H1 (cell line): ENCODE measurements around the gene CPNE4. TPM values are rescaled to one million over a fixed set of nuclear protein-coding genes. Genes with fewer than 3 reads are reported as not detected.
A peak's percentile ranks its signal among the peaks of the same experiment; 100 is the strongest.

Experiments
- CTCF ChIA-PET: fragments of 300-600 bp; sonication (Branson Sonifier 250); formaldehyde crosslinking; loops from one replicate; lab custom pipeline; 2021; ENCODE audit not compliant: partially characterized antibody; lab: Charles Lee
- POLR2A ChIA-PET: fragments of 300-600 bp; sonication (Branson Sonifier 250); formaldehyde crosslinking; loops from one replicate; lab custom pipeline; 2021; ENCODE audit warnings: inconsistent platforms; ENCODE audit not compliant: partially characterized antibody; lab: Charles Lee
- DNase-seq, 2 experiments: peaks; one replicate each; pipeline versions ENCODE4 v3.0.0 to v3.0.0-alpha.2; 2010 to 2022; ENCODE audit warnings: low spot score in 2 of 2, low read depth in 1 of 2, mixed read lengths in 1 of 2
- FAIRE-seq: peaks from 2 replicates; lab custom pipeline; 2011; peaks lifted over from hg19 to GRCh38; lab: Jason Lieb, UNC
- H2AFZ ChIP-seq: 2 replicates; pipeline ENCODE4 v1.8.1; 2012; ENCODE audit warnings: low read length, inconsistent platforms
- H2AK5ac ChIP-seq: 2 replicates; pipeline ENCODE4 v1.6.1; 2013; ENCODE audit warnings: low read depth, low read length
- H2BK120ac ChIP-seq: replicated peaks from 2 replicates; pipeline ENCODE3; 2013; ENCODE audit warnings: low read depth, low read length, inconsistent platforms
- H2BK12ac ChIP-seq: 2 replicates; pipeline ENCODE4 v1.6.1; 2013; ENCODE audit warnings: low read depth, low read length
- H2BK15ac ChIP-seq: 2 replicates; pipeline ENCODE4 v1.6.1; 2013; ENCODE audit warnings: low read length
- H2BK20ac ChIP-seq: 2 replicates; pipeline ENCODE4 v1.6.1; 2013; ENCODE audit warnings: low read length
- H2BK5ac ChIP-seq: 2 replicates; pipeline ENCODE4 v1.6.1; 2013; ENCODE audit warnings: low read depth, low read length
- H3K14ac ChIP-seq: 2 replicates; pipeline ENCODE4 v1.6.1; 2013; ENCODE audit warnings: inconsistent platforms; ENCODE audit not compliant: insufficient read length
- H3K18ac ChIP-seq: 2 replicates; pipeline ENCODE4 v1.6.1; 2013; ENCODE audit warnings: low read length; ENCODE audit errors: extremely low read depth
- H3K23ac ChIP-seq: 2 replicates; pipeline ENCODE4 v1.6.1; 2013; ENCODE audit warnings: inconsistent platforms; ENCODE audit not compliant: insufficient read length
- H3K23me2 ChIP-seq: 2 replicates; pipeline ENCODE4 v1.6.1; 2013; ENCODE audit warnings: low read depth, low read length
- H3K27ac ChIP-seq: 2 replicates; pipeline ENCODE4 v1.6.1; 2011; ENCODE audit warnings: low read depth, low read length, inconsistent platforms
- H3K27me3 ChIP-seq, 4 experiments: replicated peaks in 1 of 4; 1 replicate in 1 of 4; 2 replicates in 3 of 4; pipeline versions ENCODE4 v1.6.1 to v1.8.1; 2011 to 2013; ENCODE audit warnings: low read length in 3 of 4, mild to moderate bottlenecking in 3 of 4, inconsistent platforms in 2 of 4, mixed read lengths in 2 of 4, moderate library complexity in 1 of 4; ENCODE audit not compliant: control insufficient read depth in 3 of 4, insufficient read depth in 3 of 4; ENCODE audit errors: extremely low read depth in 1 of 4
- H3K36me3 ChIP-seq, 4 experiments: 2 replicates each; pipeline versions ENCODE4 v1.6.1 to v1.8.1; 2011 to 2013; ENCODE audit warnings: mild to moderate bottlenecking in 4 of 4, low read length in 3 of 4, moderate library complexity in 2 of 4, control low read depth in 1 of 4, inconsistent platforms in 1 of 4; ENCODE audit not compliant: insufficient read depth in 4 of 4, control insufficient read depth in 2 of 4
- H3K4ac ChIP-seq: replicated peaks from 2 replicates; pipeline ENCODE3; 2013; ENCODE audit warnings: low read length, low read depth, mixed read lengths, inconsistent platforms; ENCODE audit not compliant: insufficient read length
- H3K4me1 ChIP-seq, 4 experiments: replicated peaks in 1 of 4; 1 replicate in 1 of 4; 2 replicates in 3 of 4; pipeline versions ENCODE4 v1.6.1 to v1.8.1; 2011 to 2013; ENCODE audit warnings: low read length in 3 of 4, inconsistent platforms in 2 of 4, mixed read lengths in 1 of 4; ENCODE audit not compliant: insufficient read depth in 4 of 4, control insufficient read depth in 3 of 4
- H3K4me2 ChIP-seq, 2 experiments: 2 replicates each; pipeline versions ENCODE4 v1.6.1 to v1.8.1; 2011 to 2013; ENCODE audit warnings: low read depth in 2 of 2, low read length in 2 of 2, control low read depth in 1 of 2, inconsistent platforms in 1 of 2, mild to moderate bottlenecking in 1 of 2; ENCODE audit not compliant: insufficient read depth in 1 of 2
- H3K4me3 ChIP-seq, 4 experiments: fragments of 200-600, 300-600 bp in 1 of 4; sonication (generic), shearing (Covaris generic), sonication (Bioruptor Twin) in 1 of 4; 2 replicates each; pipeline versions ENCODE4 v1.5.1 to v1.8.1; 2011 to 2016; ENCODE audit warnings: low read length in 4 of 4, low read depth in 3 of 4, control low read depth in 2 of 4, inconsistent platforms in 2 of 4, mild to moderate bottlenecking in 2 of 4, mixed read lengths in 1 of 4, moderate library complexity in 1 of 4; ENCODE audit not compliant: insufficient read depth in 2 of 4; ENCODE audit errors: extremely low read depth in 1 of 4
- H3K56ac ChIP-seq: replicated peaks from 2 replicates; pipeline ENCODE3; 2013; ENCODE audit warnings: low read depth, mild to moderate bottlenecking, mixed read lengths, low read length, inconsistent platforms; ENCODE audit not compliant: insufficient read length
- H3K79me1 ChIP-seq: 2 replicates; pipeline ENCODE4 v1.6.1; 2013; ENCODE audit warnings: low read depth, low read length, control low read depth
- H3K79me2 ChIP-seq, 2 experiments: 2 replicates each; pipeline versions ENCODE4 v1.6.1 to v1.8.1; 2012 to 2013; ENCODE audit warnings: low read length in 2 of 2, mild to moderate bottlenecking in 2 of 2, inconsistent platforms in 1 of 2; ENCODE audit not compliant: insufficient read depth in 2 of 2, control insufficient read depth in 1 of 2
- H3K9ac ChIP-seq, 4 experiments: replicated peaks in 1 of 4; 1 replicate in 1 of 4; 2 replicates in 3 of 4; pipeline versions ENCODE4 v1.6.1 to v1.8.1; 2011 to 2013; ENCODE audit warnings: low read depth in 3 of 4, low read length in 3 of 4, control low read depth in 2 of 4, mild to moderate bottlenecking in 2 of 4, moderate library complexity in 2 of 4, inconsistent platforms in 1 of 4; ENCODE audit errors: extremely low read depth in 1 of 4
- H3K9me3 ChIP-seq, 2 experiments: 2 replicates each; pipeline versions ENCODE4 v1.6.1 to v1.8.1; 2012 to 2013; ENCODE audit warnings: mild to moderate bottlenecking in 2 of 2, moderate library complexity in 2 of 2, control low read depth in 1 of 2, inconsistent platforms in 1 of 2, low read depth in 1 of 2, low read length in 1 of 2, mixed read lengths in 1 of 2; ENCODE audit not compliant: insufficient read depth in 2 of 2
- H4K20me1 ChIP-seq, 2 experiments: replicated peaks in 1 of 2; 2 replicates each; pipeline versions ENCODE3 to v1.8.1; 2011 to 2013; ENCODE audit warnings: inconsistent platforms in 2 of 2, low read length in 2 of 2, mild to moderate bottlenecking in 1 of 2; ENCODE audit not compliant: insufficient read depth in 2 of 2, control insufficient read depth in 1 of 2
- H4K5ac ChIP-seq: 2 replicates; pipeline ENCODE4 v1.6.1; 2013; ENCODE audit warnings: low read length, low read depth, mixed read lengths, inconsistent platforms; ENCODE audit not compliant: insufficient read length
- H4K8ac ChIP-seq: 2 replicates; pipeline ENCODE4 v1.8.0; 2013; ENCODE audit warnings: mild to moderate bottlenecking, moderate library complexity, low read length, inconsistent platforms; ENCODE audit not compliant: insufficient read depth; ENCODE audit errors: extremely low read depth
- H4K91ac ChIP-seq: replicated peaks from 2 replicates; pipeline ENCODE3; 2013; ENCODE audit warnings: low read length, mixed read lengths, inconsistent platforms; ENCODE audit not compliant: insufficient read length
- BCL11A ChIP-seq, 2 experiments: IDR thresholded peaks; one replicate each; pipeline ENCODE4 v1.6.1; 2011; ENCODE audit warnings: low read depth in 2 of 2, low read length in 2 of 2, mild to moderate bottlenecking in 2 of 2
- CEBPB ChIP-seq: IDR thresholded peaks from 2 replicates; pipeline ENCODE4 v1.6.1; 2012; ENCODE audit warnings: low read depth, low read length
- CHD2 ChIP-seq: IDR thresholded peaks from 2 replicates; pipeline ENCODE4 v1.6.1; 2012; ENCODE audit warnings: low read length, improper control_type of control experiment
- FOSL1 ChIP-seq: IDR thresholded peaks from 2 replicates; pipeline ENCODE4 v1.6.1; 2011; ENCODE audit warnings: mild to moderate bottlenecking, low read depth, low read length, moderate library complexity; ENCODE audit not compliant: insufficient read depth
- GABPA ChIP-seq: IDR thresholded peaks from 2 replicates; pipeline ENCODE4 v1.6.1; 2011; ENCODE audit warnings: mild to moderate bottlenecking, low read length, moderate library complexity, borderline replicate concordance; ENCODE audit not compliant: insufficient read depth
- HDAC6 ChIP-seq: IDR thresholded peaks from one replicate; pipeline ENCODE4 v1.7.1; 2012; ENCODE audit warnings: low read depth, mild to moderate bottlenecking, inconsistent platforms, low read length, moderate library complexity
- SAP30 ChIP-seq: fragments of 300-600 bp; sonication (generic); IDR thresholded peaks from 2 replicates; pipeline ENCODE4 v1.7.1; 2012; ENCODE audit warnings: low read length, moderate library complexity, mild to moderate bottlenecking, inconsistent platforms; ENCODE audit not compliant: insufficient read depth, insufficient replicate concordance
- TAF1 ChIP-seq: IDR thresholded peaks from 2 replicates; pipeline ENCODE4 v1.6.1; 2011; ENCODE audit warnings: mild to moderate bottlenecking, low read depth, low read length
- YY1 ChIP-seq: IDR thresholded peaks from 2 replicates; pipeline ENCODE4 v1.6.1; 2011; ENCODE audit warnings: low read depth, mild to moderate bottlenecking, low read length
- WGBS, 2 experiments: shearing (Covaris generic) in 1 of 2; methylation state at CpG; one replicate each; pipeline versions ENCODE4 v1.1.6 to v1.1.7; 2013 to 2015; ENCODE audit warnings: low lambda C conversion rate in 2 of 2, mixed read lengths in 2 of 2, inconsistent platforms in 1 of 2, low coverage in 1 of 2, missing lambda C conversion rate in 1 of 2; ENCODE audit not compliant: insufficient replicate concordance in 2 of 2, insufficient coverage in 1 of 2, insufficient read length in 1 of 2; ENCODE audit errors: extremely low coverage in 1 of 2, missing lambda C conversion rate in 1 of 2; 5-methylcytosine and 5-hydroxymethylcytosine counted together
- polyA plus RNA-seq, 7 experiments: library from polyadenylated mRNA; depleted of rRNA in 3 of 7; stranded (reverse) in 5 of 7; unstranded in 2 of 7; fragments of >200 nt in 5 of 7; fragments of 200-250 nt in 2 of 7; gene quantifications; 1 replicate in 5 of 7; 2 replicates in 1 of 7; 4 replicates in 1 of 7; pipeline versions ENCODE4 v1.2.1 to v1.2.3, GENCODE V29; 2011 to 2013; ENCODE audit warnings: missing spikeins in 2 of 7, mixed read lengths in 2 of 7
- total RNA-seq: library from RNA; stranded (reverse); fragmentation: NEBNext Ultra II Directional; extraction: Animal tissue kit (Norgen Biotek cat#: 25700); gene quantifications from 2 replicates; pipeline ENCODE4 v1.2.1, GENCODE V29; 2021
- TF ChIP-seq, protein P1 (sequence below), 3 experiments: IDR thresholded peaks; 1 replicate in 2 of 3; 2 replicates in 1 of 3; pipeline versions ENCODE4 v1.5.1 to v1.6.1; 2011; ENCODE audit warnings: low read length in 3 of 3, mild to moderate bottlenecking in 3 of 3, inconsistent platforms in 2 of 3, low read depth in 1 of 3, moderate library complexity in 1 of 3; ENCODE audit not compliant: insufficient read depth in 1 of 3; ENCODE audit errors: control extremely low read depth in 1 of 3
- TF ChIP-seq, protein P2 (sequence below): IDR thresholded peaks from 2 replicates; pipeline ENCODE4 v1.6.1; 2012; ENCODE audit warnings: inconsistent platforms

Gene CPNE4
- total and polyA plus RNA-seq, 2 of the 8 experiments (the other 6 are each of a cell fraction or from before 2014, with no cell fraction given): 0.82 to 3.8 TPM

DNA sequence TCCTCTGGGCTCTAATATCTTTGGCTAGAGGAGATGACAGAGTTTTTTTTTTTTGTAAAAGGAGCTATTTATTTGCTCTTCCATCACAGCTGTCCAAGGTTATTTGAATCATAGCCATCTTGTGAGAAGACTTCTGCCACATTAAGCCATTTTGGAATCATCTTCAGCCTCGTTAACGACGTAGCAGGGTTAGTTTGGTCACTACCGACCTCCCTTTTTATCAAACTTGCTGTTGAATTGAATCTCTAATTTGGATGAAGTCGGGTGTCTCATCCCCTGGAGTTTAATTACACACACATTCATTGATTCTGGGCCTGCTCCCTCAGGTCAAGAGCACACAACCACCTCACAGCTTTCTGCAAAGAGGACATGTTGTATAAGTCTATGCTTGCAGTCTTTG is 238.7 kb downstream of the CPNE4 start:
- no peak for DNase-seq
- H2BK120ac ChIP-seq: no peak overlapping the region
- TF ChIP-seq GABPA (no peak), TAF1 (no peak), BCL11A (IDR thresholded peaks at IDR 0.05; ENCODE audit: low read depth in 2 of 2, low read length in 2 of 2) (no peak), YY1 (no peak), HDAC6 (no peak), SAP30 (no peak), FOSL1 (no peak), CEBPB (no peak), CHD2 (no peak)
- TF ChIP-seq, protein P1, sequence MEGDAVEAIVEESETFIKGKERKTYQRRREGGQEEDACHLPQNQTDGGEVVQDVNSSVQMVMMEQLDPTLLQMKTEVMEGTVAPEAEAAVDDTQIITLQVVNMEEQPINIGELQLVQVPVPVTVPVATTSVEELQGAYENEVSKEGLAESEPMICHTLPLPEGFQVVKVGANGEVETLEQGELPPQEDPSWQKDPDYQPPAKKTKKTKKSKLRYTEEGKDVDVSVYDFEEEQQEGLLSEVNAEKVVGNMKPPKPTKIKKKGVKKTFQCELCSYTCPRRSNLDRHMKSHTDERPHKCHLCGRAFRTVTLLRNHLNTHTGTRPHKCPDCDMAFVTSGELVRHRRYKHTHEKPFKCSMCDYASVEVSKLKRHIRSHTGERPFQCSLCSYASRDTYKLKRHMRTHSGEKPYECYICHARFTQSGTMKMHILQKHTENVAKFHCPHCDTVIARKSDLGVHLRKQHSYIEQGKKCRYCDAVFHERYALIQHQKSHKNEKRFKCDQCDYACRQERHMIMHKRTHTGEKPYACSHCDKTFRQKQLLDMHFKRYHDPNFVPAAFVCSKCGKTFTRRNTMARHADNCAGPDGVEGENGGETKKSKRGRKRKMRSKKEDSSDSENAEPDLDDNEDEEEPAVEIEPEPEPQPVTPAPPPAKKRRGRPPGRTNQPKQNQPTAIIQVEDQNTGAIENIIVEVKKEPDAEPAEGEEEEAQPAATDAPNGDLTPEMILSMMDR (IDR thresholded peaks at IDR 0.05; ENCODE audit: control extremely low read depth in 1 of 3, insufficient read depth in 1 of 3, low read depth in 1 of 3, low read length in 3 of 3): no peak
- TF ChIP-seq, protein P2, sequence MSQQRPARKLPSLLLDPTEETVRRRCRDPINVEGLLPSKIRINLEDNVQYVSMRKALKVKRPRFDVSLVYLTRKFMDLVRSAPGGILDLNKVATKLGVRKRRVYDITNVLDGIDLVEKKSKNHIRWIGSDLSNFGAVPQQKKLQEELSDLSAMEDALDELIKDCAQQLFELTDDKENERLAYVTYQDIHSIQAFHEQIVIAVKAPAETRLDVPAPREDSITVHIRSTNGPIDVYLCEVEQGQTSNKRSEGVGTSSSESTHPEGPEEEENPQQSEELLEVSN: no peak

More for the DNA sequence above, 238.7 kb downstream of the CPNE4 start:
- H3K4me2 ChIP-seq: peak overlapping the region; percentile 39 to 44; a peak in 3 of 4 replicates
- peak overlapping the region; percentile 54; the same call in 1 of the 2 replicates for H2BK5ac ChIP-seq
- H2AK5ac ChIP-seq: no peak overlapping the region
- ChIA-PET POLR2A (no interaction called here), CTCF (interaction anchor here (0.8 to 6.9 kb wide), 50 partner anchors 9 to 415 kb away, joined by 3 to 83 read pairs (median 5); partner anchors contain the start of gene CPNE4)
- no peak overlapping the region for H2BK15ac ChIP-seq
- no peaks in the 10 kb centered on the region for H3K23me2 ChIP-seq
- H3K4ac ChIP-seq: no peak overlapping the region
- H3K14ac ChIP-seq: no peak overlapping the region
- no peaks in the 10 kb centered on the region for H3K36me3 ChIP-seq
- H3K9me3 ChIP-seq: no peaks in the 10 kb centered on the region
- H3K27ac ChIP-seq: no peak overlapping the region
- no peaks in the 10 kb centered on the region for H4K20me1 ChIP-seq
- H3K4me1 ChIP-seq: peaks cover 2 to 16% (median 12%) of the 10 kb centered on the region in 4 experiments; a peak in 5 of 7 replicates
- no peak overlapping the region for H4K8ac ChIP-seq
- no peak overlapping the region for H2AFZ ChIP-seq
- peak overlapping the region; percentile 12 for H4K91ac ChIP-seq
- H3K56ac ChIP-seq: no peak overlapping the region
- H3K27me3 ChIP-seq: no peaks in the 10 kb centered on the region
- H3K4me3 ChIP-seq: peak overlapping the region in 1 of 4 experiments; percentile 13; a peak in 1 of 8 replicates
- FAIRE-seq: no peak
- H2BK12ac ChIP-seq: 0 out of 2 replicates have a peak overlapping the region, but pooled peaks have one; percentile 45
- no peak overlapping the region for H4K5ac ChIP-seq
- no peaks in the 10 kb centered on the region for H3K79me1 ChIP-seq
- no peak overlapping the region for H3K18ac ChIP-seq
- peak overlapping the region; percentile 91; the same call in 1 of the 2 replicates for H2BK20ac ChIP-seq
- no peak overlapping the region for H3K23ac ChIP-seq
- no peak overlapping the region for H3K9ac ChIP-seq
- H3K79me2 ChIP-seq: no peaks in the 10 kb centered on the region
- WGBS, 2 experiments: 69% methylated on average over 5 of the region's 5 CpGs; no CpG with 5 or more reads in 1 of the 2 experiments
